Esophagus muscularis mucosa (tissue), 3 donors: ENCODE measurements around the gene MAN2A1.

Source experiments
- POLR2AphosphoS5 ChIP-seq, 2 donors: sonication (generic); formaldehyde crosslinking; IDR thresholded peaks; one replicate each; pipeline ENCODE4 v1.6.1; 2017; ENCODE audit warnings: antibody characterized with exemption in 2 of 2
- TF ChIP-seq, protein P1 (sequence below), 3 experiments: fragments of 200-600 bp in 2 of 3; fragments of 450-650 bp in 1 of 3; sonication (generic) in 2 of 3; IDR thresholded peaks; one replicate each; pipeline ENCODE4 v1.5.1; 2017 to 2019; ENCODE audit warnings: antibody characterized with exemption in 3 of 3, mild to moderate bottlenecking in 2 of 3, moderate library complexity in 1 of 3

DNA sequence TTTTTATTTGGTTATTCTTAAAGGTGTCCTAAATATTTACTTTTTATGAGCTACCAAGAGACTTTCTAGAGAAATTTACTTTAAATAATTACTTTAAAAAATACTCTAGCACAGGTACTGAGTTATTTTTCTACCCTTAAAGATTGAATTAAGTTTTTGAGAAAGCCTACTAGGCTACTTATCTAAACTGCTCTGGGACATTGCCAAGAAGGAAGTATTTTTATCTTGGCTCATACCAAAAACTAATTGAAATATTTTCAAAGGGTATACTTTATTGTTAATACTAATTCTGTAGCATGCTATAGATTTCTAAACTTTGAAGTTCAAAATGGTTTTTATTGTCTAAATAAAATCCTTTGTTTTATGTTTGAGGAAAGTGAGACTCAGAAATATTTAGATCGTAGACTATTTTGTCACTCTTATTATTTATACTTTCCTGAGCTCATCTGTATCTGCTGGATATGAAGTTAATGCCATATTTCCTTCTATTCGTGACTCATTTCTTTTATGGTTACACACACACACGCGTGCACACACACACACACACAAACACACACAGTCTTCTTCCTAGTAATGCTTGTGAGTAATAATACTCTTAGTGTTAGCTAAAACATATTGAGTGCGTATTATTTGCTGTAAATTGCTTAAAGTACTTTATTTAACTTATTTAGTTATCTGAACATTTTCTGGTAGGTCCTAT is 89.5 kb downstream of the MAN2A1 start:
- TF ChIP-seq, protein P1, sequence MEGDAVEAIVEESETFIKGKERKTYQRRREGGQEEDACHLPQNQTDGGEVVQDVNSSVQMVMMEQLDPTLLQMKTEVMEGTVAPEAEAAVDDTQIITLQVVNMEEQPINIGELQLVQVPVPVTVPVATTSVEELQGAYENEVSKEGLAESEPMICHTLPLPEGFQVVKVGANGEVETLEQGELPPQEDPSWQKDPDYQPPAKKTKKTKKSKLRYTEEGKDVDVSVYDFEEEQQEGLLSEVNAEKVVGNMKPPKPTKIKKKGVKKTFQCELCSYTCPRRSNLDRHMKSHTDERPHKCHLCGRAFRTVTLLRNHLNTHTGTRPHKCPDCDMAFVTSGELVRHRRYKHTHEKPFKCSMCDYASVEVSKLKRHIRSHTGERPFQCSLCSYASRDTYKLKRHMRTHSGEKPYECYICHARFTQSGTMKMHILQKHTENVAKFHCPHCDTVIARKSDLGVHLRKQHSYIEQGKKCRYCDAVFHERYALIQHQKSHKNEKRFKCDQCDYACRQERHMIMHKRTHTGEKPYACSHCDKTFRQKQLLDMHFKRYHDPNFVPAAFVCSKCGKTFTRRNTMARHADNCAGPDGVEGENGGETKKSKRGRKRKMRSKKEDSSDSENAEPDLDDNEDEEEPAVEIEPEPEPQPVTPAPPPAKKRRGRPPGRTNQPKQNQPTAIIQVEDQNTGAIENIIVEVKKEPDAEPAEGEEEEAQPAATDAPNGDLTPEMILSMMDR (IDR thresholded peaks at IDR 0.05) = no peak
- TF ChIP-seq POLR2AphosphoS5 (IDR thresholded peaks at IDR 0.05) = no peak
